ENCODE results near the gene RNF126. TPM values are rescaled to one million over a fixed set of nuclear protein-coding genes. Genes with fewer than 3 reads are reported as not detected.

The RNF126 gene
- total and polyA plus RNA-seq, 2 experiments from 2014 or later = 95.7 to 112 TPM

- TF ChIP-seq ZNF462 (CRISPR knock-in tag; IDR thresholded peaks at IDR 0.05) (no peak), EZH2phosphoT487 (IDR thresholded peaks at IDR 0.05; ENCODE audit: unreplicated experiment) (no peak), ZNF114 (CRISPR knock-in tag; IDR thresholded peaks at IDR 0.05) (no peak), POLR2AphosphoS5 (IDR thresholded peaks at IDR 0.05; ENCODE audit: low read depth) (no peak), JUNB (IDR thresholded peaks at IDR 0.05; ENCODE audit: unreplicated experiment) (no peak)
These were observed 3.8 kb downstream of the RNF126 start (continued) for GRCh38 chr19:658916-659839.

GRCh38 chr19:658059-658839 is 4.8 kb downstream of the RNF126 start:
- H3K79me2 ChIP-seq (replicated peaks; ENCODE audit: insufficient read depth) = peaks cover 96% of the 10 kb centered on the region
- H3K27ac Mint-ChIP-seq = no peak overlapping the region
- H3F3A ChIP-seq (replicated peaks; ENCODE audit: low read depth) = peaks cover 3% of the 10 kb centered on the region; the same call in 1 of the 2 replicates
- H3K27me3 Mint-ChIP-seq (ENCODE audit: insufficient read depth, low read depth, poor library complexity) = peaks cover 8% of the 10 kb centered on the region
- H4K20me1 ChIP-seq (replicated peaks; ENCODE audit: insufficient read depth) = peaks cover 52% of the 10 kb centered on the region
- peaks cover 6% of the 10 kb centered on the region for H3K4me1 ChIP-seq (ENCODE audit: insufficient read depth)
- DNase-seq (ENCODE audit: low spot score) (no peak), ATAC-seq (no peak)
- no peaks in the 10 kb centered on the region for H3K9me3 Mint-ChIP-seq
- H3K27me3 ChIP-seq (ENCODE audit: insufficient read depth) = no peaks in the 10 kb centered on the region
- no peak overlapping the region for H2AFZ ChIP-seq
- no peak overlapping the region for H3K27ac ChIP-seq (ENCODE audit: low read depth)
- H3K36me3 Mint-ChIP-seq (ENCODE audit: low read depth) = peaks cover 15% of the 10 kb centered on the region
- H3K36me3 ChIP-seq (ENCODE audit: insufficient read depth) = no peaks in the 10 kb centered on the region
- peaks cover 13% of the 10 kb centered on the region for H3K4me1 Mint-ChIP-seq
- H3K4me2 ChIP-seq = no peak overlapping the region
- H3K4me3 Mint-ChIP-seq = no peak overlapping the region
- no peak overlapping the region for H3K4me3 ChIP-seq
- no peaks in the 10 kb centered on the region for H3K9me2 ChIP-seq (ENCODE audit: insufficient read depth)
- no peak for TF ChIP-seq CREB1 (CRISPR knock-in tag; IDR thresholded peaks at IDR 0.05; ENCODE audit: low read depth)
- no peak for TF ChIP-seq ZNF331 (CRISPR knock-in tag; IDR thresholded peaks at IDR 0.05; ENCODE audit: low read depth)
- no peak for TF ChIP-seq ZNF114 (CRISPR knock-in tag; IDR thresholded peaks at IDR 0.05)
- TF ChIP-seq REST (IDR thresholded peaks at IDR 0.05; ENCODE audit: unreplicated experiment) = no peak
- TF ChIP-seq NANOG (IDR thresholded peaks at IDR 0.05; ENCODE audit: borderline replicate concordance) = no peak
- no peak for TF ChIP-seq EZH2 (IDR thresholded peaks at IDR 0.05; ENCODE audit: low read depth, unreplicated experiment)
- TF ChIP-seq ETS1 (IDR thresholded peaks at IDR 0.05) = no peak
- TF ChIP-seq EZH2phosphoT487 (IDR thresholded peaks at IDR 0.05; ENCODE audit: unreplicated experiment) = no peak
